OCI-LY1 (cell line): Measurements from ENCODE around the gene LDLRAD1.

Experiments
- H2AFZ ChIP-seq: fragments of 200-600 bp; sonication (generic), shearing (Covaris generic); 2 replicates; pipeline ENCODE4 v1.6.0; 2014; ENCODE audit warnings: antibody characterized with exemption, mild to moderate bottlenecking, low read length
- H3F3A ChIP-seq: fragments of 200-600 bp; sonication (generic), shearing (Covaris generic); 2 replicates; pipeline ENCODE4 v1.6.0; 2014; ENCODE audit warnings: mild to moderate bottlenecking, antibody characterized with exemption, low read length, moderate library complexity; ENCODE audit not compliant: insufficient read depth
- H3K27ac ChIP-seq: fragments of 200-600 bp; sonication (generic); 2 replicates; pipeline ENCODE4 v1.5.1; 2014; ENCODE audit warnings: low read length, mixed run types, mild to moderate bottlenecking, low read depth; ENCODE audit not compliant: poor library complexity, severe bottlenecking
- H3K27me3 ChIP-seq: fragments of 200-600 bp; sonication (generic); 2 replicates; pipeline ENCODE4 v1.6.0; 2014; ENCODE audit warnings: antibody characterized with exemption, mild to moderate bottlenecking, low read length, moderate library complexity; ENCODE audit not compliant: insufficient read depth
- H3K36me3 ChIP-seq: fragments of 200-600 bp; sonication (generic); 2 replicates; pipeline ENCODE4 v1.6.1; 2014; ENCODE audit warnings: mild to moderate bottlenecking, antibody characterized with exemption, low read length, moderate library complexity, mixed read lengths; ENCODE audit not compliant: insufficient read depth
- H3K4me1 ChIP-seq: fragments of 200-600 bp; sonication (generic); 2 replicates; pipeline ENCODE4 v1.5.1; 2014; ENCODE audit warnings: mild to moderate bottlenecking, low read length, moderate library complexity; ENCODE audit not compliant: insufficient read depth, severe bottlenecking
- H3K4me2 ChIP-seq: fragments of 200-600 bp; sonication (generic), shearing (Covaris generic); 2 replicates; pipeline ENCODE4 v1.6.1; 2014; ENCODE audit warnings: low read length
- H3K4me3 ChIP-seq: fragments of 200-600 bp; sonication (generic); 2 replicates; pipeline ENCODE4 v1.5.1; 2014; ENCODE audit warnings: low read length, low read depth, mild to moderate bottlenecking, mixed read lengths; ENCODE audit not compliant: poor library complexity, severe bottlenecking
- H3K79me2 ChIP-seq: fragments of 200-600 bp; shearing (Covaris generic); 2 replicates; pipeline ENCODE4 v1.6.1; 2016; ENCODE audit warnings: mixed run types, low read length, mixed read lengths; ENCODE audit not compliant: insufficient read depth
- H3K9ac ChIP-seq: fragments of 200-600 bp; sonication (generic), shearing (Covaris generic); 2 replicates; pipeline ENCODE4 v1.6.1; 2014; ENCODE audit warnings: mild to moderate bottlenecking, low read length, mixed read lengths
- H3K9me2 ChIP-seq: fragments of 200-600 bp; sonication (generic), shearing (Covaris generic); 2 replicates; pipeline ENCODE4 v1.6.1; 2014; ENCODE audit warnings: low read depth, mild to moderate bottlenecking, low read length, mixed read lengths
- H3K9me3 ChIP-seq: fragments of 200-600 bp; shearing (Covaris generic); 2 replicates; pipeline ENCODE4 v1.6.1; 2014; ENCODE audit warnings: low read length, mixed read lengths
- H4K20me1 ChIP-seq: fragments of 200-600 bp; sonication (generic), shearing (Covaris generic); 2 replicates; pipeline ENCODE4 v1.6.0; 2016; ENCODE audit warnings: mild to moderate bottlenecking, low read length; ENCODE audit not compliant: insufficient read depth
- CTCF ChIP-seq: fragments of 200-600 bp; sonication (generic), shearing (Covaris generic); IDR thresholded peaks from 2 replicates; pipeline ENCODE4 v1.5.1; 2017; ENCODE audit warnings: mild to moderate bottlenecking, antibody characterized with exemption, low read length, moderate library complexity, mixed read lengths
- EZH2 ChIP-seq: fragments of 200-600 bp; sonication (generic), shearing (Covaris generic); IDR thresholded peaks from 2 replicates; pipeline ENCODE4 v1.8.0; 2017; ENCODE audit warnings: borderline replicate concordance, mixed run types, mild to moderate bottlenecking, antibody characterized with exemption, low read length, moderate library complexity, mixed read lengths

Gene LDLRAD1

GRCh38 chr1:54010415-54011117, 7.4 kb downstream of the LDLRAD1 start:
- Histone ChIP-seq H3K4me3 (no peak overlapping the region), H3K36me3 (no peaks in the 10 kb centered on the region), H4K20me1 (no peaks in the 10 kb centered on the region), H3K27ac (no peak overlapping the region), H3K4me1 (no peaks in the 10 kb centered on the region), H3K27me3 (peaks cover 6% of the 10 kb centered on the region; the same call in 1 of the 2 replicates), H3F3A (no peaks in the 10 kb centered on the region), H3K9me3 (no peaks in the 10 kb centered on the region), H3K9me2 (no peaks in the 10 kb centered on the region), H3K4me2 (no peak overlapping the region), H3K9ac (no peak overlapping the region), H2AFZ (no peak overlapping the region), H3K79me2 (no peaks in the 10 kb centered on the region)
- no peak for TF ChIP-seq EZH2
- TF ChIP-seq CTCF: no peak

GRCh38 chr1:54009406-54009805, 8.6 kb downstream of the LDLRAD1 start:
- TF ChIP-seq CTCF (no peak), EZH2 (no peak)
- Histone ChIP-seq H3K79me2 (no peaks in the 10 kb centered on the region), H3K36me3 (no peaks in the 10 kb centered on the region), H3K4me1 (no peaks in the 10 kb centered on the region), H3K9me2 (no peaks in the 10 kb centered on the region), H3K9ac (no peak overlapping the region), H3K27ac (no peak overlapping the region), H2AFZ (no peak overlapping the region), H4K20me1 (no peaks in the 10 kb centered on the region), H3F3A (no peaks in the 10 kb centered on the region), H3K27me3 (peaks cover 6% of the 10 kb centered on the region; the same call in 1 of the 2 replicates), H3K4me3 (no peak overlapping the region), H3K4me2 (no peak overlapping the region), H3K9me3 (no peaks in the 10 kb centered on the region)

- Histone ChIP-seq H3K9me3 (no peaks in the 10 kb centered on the region), H3K27ac (no peak overlapping the region), H3K27me3 (peaks cover 6% of the 10 kb centered on the region; the same call in 1 of the 2 replicates), H3K4me3 (no peak overlapping the region), H3F3A (no peaks in the 10 kb centered on the region), H3K9me2 (no peaks in the 10 kb centered on the region), H3K79me2 (no peaks in the 10 kb centered on the region), H3K4me1 (no peaks in the 10 kb centered on the region), H4K20me1 (no peaks in the 10 kb centered on the region), H3K4me2 (no peak overlapping the region), H3K36me3 (no peaks in the 10 kb centered on the region), H3K9ac (no peak overlapping the region), H2AFZ (no peak overlapping the region)
- no peak for TF ChIP-seq CTCF
- TF ChIP-seq EZH2: no peak
These were observed 9.1 kb downstream of the LDLRAD1 start for GRCh38 chr1:54008876-54009275.
